ENCODE measurements around the gene CROCC2. TPM values are rescaled to one million over a fixed set of nuclear protein-coding genes. Genes with fewer than 3 reads are reported as not detected.

The CROCC2 gene
- not detected for total RNA-seq

DNA sequence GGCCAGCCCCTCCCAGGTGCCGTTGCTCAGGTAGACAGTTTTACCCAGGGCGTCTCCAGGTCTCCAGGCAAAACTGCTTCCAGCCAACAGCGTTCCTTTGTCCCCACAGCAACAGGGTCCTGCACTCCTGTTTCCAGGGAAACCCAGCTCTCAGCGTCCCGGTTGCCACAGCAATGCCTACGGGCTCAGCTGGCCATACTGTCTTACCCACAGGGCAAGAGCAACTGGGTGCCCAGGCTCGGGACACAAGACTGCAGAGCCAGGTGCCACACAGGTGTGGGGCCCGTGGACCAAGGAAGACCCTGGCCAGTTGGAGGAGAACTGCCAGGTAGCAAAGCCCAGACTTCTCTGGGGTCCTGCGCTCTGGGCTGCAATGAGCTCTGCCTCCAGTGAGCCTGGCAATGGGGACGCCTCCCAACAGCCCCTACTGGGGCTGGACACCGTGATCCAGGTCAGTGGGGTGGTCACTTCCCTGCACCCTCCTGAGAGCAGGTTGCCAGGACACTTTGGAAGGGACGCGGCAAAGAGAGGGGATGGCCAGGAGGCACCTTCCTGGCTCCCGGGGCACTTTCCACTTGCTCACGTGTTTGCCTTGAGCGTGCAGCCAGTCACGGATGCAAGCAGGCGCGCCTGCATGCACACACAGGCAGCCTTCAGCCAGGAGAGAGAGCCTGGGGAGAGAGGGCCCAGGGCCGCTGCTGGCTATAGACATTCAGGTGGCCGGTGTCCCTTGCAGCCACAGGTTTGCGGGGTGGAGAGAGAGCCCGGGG lies at the start of gene CROCC2:
TSS of gene CROCC2 (plus strand) at position 196 of the 770 bp plus-strand sequence. CDS start at position 374, 178 bp downstream.
- Mint-ChIP-seq H3K27ac (no peak within 1 kb of the TSS), H3K4me3 (no peak within 1 kb of the TSS), H3K36me3 (ENCODE audit: low read depth) (no peaks in the 10 kb centered on the region), H3K4me1 (ENCODE audit: low read depth) (no peaks in the 10 kb centered on the region), H3K9me3 (ENCODE audit: insufficient read depth) (no peaks in the 10 kb centered on the region), H3K27me3 (ENCODE audit: low read depth) (no peaks in the 10 kb centered on the region)
- POLR2A ChIA-PET, result no interaction called here
- ATAC-seq (no peak), DNase-seq (no peak)
- CTCF ChIA-PET, result interaction anchor here (1.0 kb wide), 1 partner anchor 8 kb away, joined by 3 read pairs; no protein-coding TSS in a partner anchor

GRCh38 chr2:240857039-240858008 lies 48.8 kb upstream of the CROCC2 start:
- Mint-ChIP-seq H3K4me1 (ENCODE audit: low read depth) (no peaks in the 10 kb centered on the region), H3K9me3 (ENCODE audit: insufficient read depth) (peaks cover 13% of the 10 kb centered on the region), H3K27ac (no peak overlapping the region), H3K27me3 (ENCODE audit: low read depth) (peaks cover 2% of the 10 kb centered on the region), H3K4me3 (no peak overlapping the region), H3K36me3 (ENCODE audit: low read depth) (no peaks in the 10 kb centered on the region)
- ATAC-seq (no peak), DNase-seq (no peak)
- ChIA-PET CTCF (no interaction called here), POLR2A (no interaction called here)

- ChIA-PET CTCF (no interaction called here), POLR2A (no interaction called here)
- Mint-ChIP-seq H3K4me1 (ENCODE audit: low read depth) (no peaks in the 10 kb centered on the region), H3K4me3 (no peak overlapping the region), H3K27me3 (ENCODE audit: low read depth) (peaks cover 5% of the 10 kb centered on the region), H3K27ac (no peak overlapping the region), H3K36me3 (ENCODE audit: low read depth) (no peaks in the 10 kb centered on the region), H3K9me3 (ENCODE audit: insufficient read depth) (peaks cover 13% of the 10 kb centered on the region)
- DNase-seq (no peak), ATAC-seq (no peak)
Observed at GRCh38 chr2:240858321-240858720, 47.8 kb upstream of the CROCC2 start.

- Mint-ChIP-seq H3K27ac (no peak overlapping the region), H3K27me3 (ENCODE audit: low read depth) (peaks cover 6% of the 10 kb centered on the region), H3K9me3 (ENCODE audit: insufficient read depth) (peaks cover 13% of the 10 kb centered on the region), H3K4me1 (ENCODE audit: low read depth) (no peaks in the 10 kb centered on the region), H3K36me3 (ENCODE audit: low read depth) (no peaks in the 10 kb centered on the region), H3K4me3 (no peak overlapping the region)
- ATAC-seq (no peak), DNase-seq (no peak)
- ChIA-PET POLR2A (no interaction called here), CTCF (no interaction called here)
Observed at GRCh38 chr2:240858871-240859270, 47.3 kb upstream of the CROCC2 start.

DNA sequence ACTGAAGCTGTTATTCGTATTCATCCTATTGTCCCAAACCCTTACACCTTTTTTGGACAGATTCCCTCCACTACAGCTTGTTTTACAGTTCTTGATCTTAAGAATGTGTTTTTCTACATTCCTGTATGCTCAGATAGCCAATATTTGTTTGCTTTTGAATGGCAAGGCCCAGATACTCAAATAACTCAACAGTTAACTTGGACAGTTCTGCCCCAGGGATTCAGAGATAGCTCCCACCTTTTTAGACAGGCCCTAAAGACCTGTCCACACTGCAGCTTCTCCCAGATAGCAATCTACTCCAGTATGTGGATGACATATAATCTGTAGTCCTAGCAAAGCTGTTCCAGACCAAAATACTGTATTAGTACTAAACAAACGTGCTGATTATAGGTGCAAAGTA lies 44.6 kb upstream of the CROCC2 start:
- no peaks in the 10 kb centered on the region for H3K9me3 Mint-ChIP-seq (ENCODE audit: insufficient read depth)
- ATAC-seq, result no peak
- H3K4me3 Mint-ChIP-seq, result no peak overlapping the region
- no peak for DNase-seq
- CTCF ChIA-PET, result no interaction called here
- H3K4me1 Mint-ChIP-seq (ENCODE audit: low read depth), result no peaks in the 10 kb centered on the region
- peaks cover 16% of the 10 kb centered on the region for H3K27me3 Mint-ChIP-seq (ENCODE audit: low read depth)
- no peak overlapping the region for H3K27ac Mint-ChIP-seq
- POLR2A ChIA-PET, result no interaction called here
- H3K36me3 Mint-ChIP-seq (ENCODE audit: low read depth), result no peaks in the 10 kb centered on the region

GRCh38 chr2:240864475-240864874 lies 41.7 kb upstream of the CROCC2 start:
- DNase-seq (no peak), ATAC-seq (no peak)
- no peaks in the 10 kb centered on the region for H3K4me1 Mint-ChIP-seq (ENCODE audit: low read depth)
- H3K36me3 Mint-ChIP-seq (ENCODE audit: low read depth), result no peaks in the 10 kb centered on the region
- H3K9me3 Mint-ChIP-seq (ENCODE audit: insufficient read depth), result no peaks in the 10 kb centered on the region
- POLR2A ChIA-PET, result no interaction called here
- no peak overlapping the region for H3K4me3 Mint-ChIP-seq
- CTCF ChIA-PET, result no interaction called here
- peaks cover 16% of the 10 kb centered on the region for H3K27me3 Mint-ChIP-seq (ENCODE audit: low read depth)
- no peak overlapping the region for H3K27ac Mint-ChIP-seq

- no peaks in the 10 kb centered on the region for H3K36me3 Mint-ChIP-seq (ENCODE audit: low read depth)
- no peak overlapping the region for H3K4me3 Mint-ChIP-seq
- no peaks in the 10 kb centered on the region for H3K4me1 Mint-ChIP-seq (ENCODE audit: low read depth)
- DNase-seq (no peak), ATAC-seq (no peak)
- ChIA-PET CTCF (no interaction called here), POLR2A (no interaction called here)
- no peak overlapping the region for H3K27ac Mint-ChIP-seq
- H3K27me3 Mint-ChIP-seq (ENCODE audit: low read depth), result peaks cover 16% of the 10 kb centered on the region
- no peaks in the 10 kb centered on the region for H3K9me3 Mint-ChIP-seq (ENCODE audit: insufficient read depth)
Observed at GRCh38 chr2:240865391-240865790, 40.7 kb upstream of the CROCC2 start.

GRCh38 chr2:240868286-240869108 lies 37.6 kb upstream of the CROCC2 start, which contains the start of gene AGXT:
Gene AGXT, plus strand, starts transcription at chr2:240868824. Its CDS starts 42 bp downstream, at chr2:240868866.
- H3K27me3 Mint-ChIP-seq (ENCODE audit: low read depth), result peaks cover 10% of the 10 kb centered on the region
- H3K9me3 Mint-ChIP-seq (ENCODE audit: insufficient read depth), result no peaks in the 10 kb centered on the region
- H3K36me3 Mint-ChIP-seq (ENCODE audit: low read depth), result no peaks in the 10 kb centered on the region
- no peaks in the 10 kb centered on the region for H3K4me1 Mint-ChIP-seq (ENCODE audit: low read depth)
- H3K4me3 Mint-ChIP-seq, result no peak within 1 kb of the TSS
- no peak for DNase-seq
- ChIA-PET POLR2A (no interaction called here), CTCF (no interaction called here)
- H3K27ac Mint-ChIP-seq, result no peak within 1 kb of the TSS
- no peak for ATAC-seq

DNA sequence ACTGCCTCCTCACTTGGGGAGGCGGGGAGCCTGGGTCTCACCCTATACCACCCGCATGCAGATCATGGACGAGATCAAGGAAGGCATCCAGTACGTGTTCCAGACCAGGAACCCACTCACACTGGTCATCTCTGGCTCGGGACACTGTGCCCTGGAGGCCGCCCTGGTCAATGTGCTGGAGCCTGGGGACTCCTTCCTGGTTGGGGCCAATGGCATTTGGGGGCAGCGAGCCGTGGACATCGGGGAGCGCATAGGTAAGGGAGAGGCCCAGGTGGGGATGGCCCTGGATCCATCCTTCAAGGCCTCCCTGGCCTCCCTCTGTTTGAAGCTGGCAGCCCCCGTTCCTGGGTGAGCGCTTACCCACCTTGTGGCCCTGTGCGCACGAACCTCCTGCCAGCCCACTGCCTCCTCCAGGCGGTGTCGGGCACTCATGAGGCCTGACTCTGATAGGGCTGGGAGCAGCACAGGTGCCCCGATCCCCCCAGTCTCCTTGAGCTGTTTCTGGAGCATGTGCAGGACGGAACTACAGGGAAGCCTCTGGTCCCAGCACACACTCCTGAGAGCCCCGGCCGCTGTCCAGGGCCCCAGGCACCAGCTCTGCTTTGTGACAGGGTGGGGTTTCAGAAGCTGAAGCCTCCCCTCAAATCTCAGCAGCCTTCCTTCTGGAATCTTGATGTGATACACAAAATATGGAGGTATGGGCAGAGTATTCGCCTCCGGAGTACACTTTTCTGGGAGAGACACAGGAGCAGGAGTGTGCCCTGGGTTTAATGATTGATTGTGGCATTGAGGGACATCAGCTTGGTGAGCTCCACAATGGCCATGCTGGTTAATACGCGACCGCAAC lies 36.8 kb upstream of the CROCC2 start:
- CTCF ChIA-PET, result no interaction called here
- ATAC-seq, result no peak
- POLR2A ChIA-PET, result no interaction called here
- H3K4me3 Mint-ChIP-seq, result no peak overlapping the region
- H3K9me3 Mint-ChIP-seq (ENCODE audit: insufficient read depth), result no peaks in the 10 kb centered on the region
- peaks cover 6% of the 10 kb centered on the region for H3K27me3 Mint-ChIP-seq (ENCODE audit: low read depth)
- no peaks in the 10 kb centered on the region for H3K36me3 Mint-ChIP-seq (ENCODE audit: low read depth)
- no peak for DNase-seq
- no peaks in the 10 kb centered on the region for H3K4me1 Mint-ChIP-seq (ENCODE audit: low read depth)
- H3K27ac Mint-ChIP-seq, result no peak overlapping the region

DNA sequence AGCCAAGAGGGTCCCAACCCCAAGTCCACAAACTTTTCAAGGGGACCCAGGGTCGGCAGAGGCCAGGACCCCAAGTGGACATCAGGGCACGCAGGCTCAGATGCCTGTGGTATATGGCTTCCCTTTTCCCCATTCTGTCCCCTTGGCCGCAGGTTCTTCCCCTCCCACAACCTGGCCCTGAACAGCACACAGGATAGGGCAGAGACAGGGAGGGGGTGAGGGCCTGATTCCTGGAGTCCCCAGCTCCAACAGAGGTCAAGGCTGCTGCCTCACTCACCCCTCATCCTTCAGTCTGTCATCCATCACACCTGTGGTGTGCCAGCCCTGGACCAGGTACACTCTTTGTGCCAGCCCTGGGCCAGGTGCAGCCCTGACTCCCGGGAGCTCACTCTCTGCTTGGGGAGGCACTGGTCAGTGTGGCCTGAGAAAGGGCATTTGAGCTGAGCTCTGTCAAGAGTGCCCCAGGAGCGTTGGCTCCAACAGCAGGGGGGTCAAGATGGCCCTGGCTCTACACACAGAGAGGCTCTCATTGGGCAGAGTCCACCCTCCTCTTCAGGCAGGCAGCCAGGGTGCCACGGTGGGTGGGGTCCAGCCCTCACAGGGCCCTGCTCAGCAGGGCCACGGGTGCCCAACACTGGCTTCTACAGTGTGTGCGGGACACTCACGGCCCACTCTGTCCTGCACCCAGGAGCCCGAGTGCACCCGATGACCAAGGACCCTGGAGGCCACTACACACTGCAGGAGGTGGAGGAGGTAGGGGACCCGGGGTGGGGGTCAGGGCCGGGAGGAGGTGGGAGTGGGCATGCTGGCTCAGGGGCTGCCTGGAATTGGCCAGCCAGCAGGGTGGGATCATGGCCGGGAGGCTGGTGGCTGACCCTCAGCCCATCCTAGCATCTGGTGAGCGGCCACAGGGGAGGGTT lies 35.9 kb upstream of the CROCC2 start:
- CTCF ChIA-PET, result no interaction called here
- Mint-ChIP-seq H3K4me3 (no peak overlapping the region), H3K27ac (no peak overlapping the region), H3K9me3 (ENCODE audit: insufficient read depth) (no peaks in the 10 kb centered on the region), H3K27me3 (ENCODE audit: low read depth) (peaks cover 2% of the 10 kb centered on the region), H3K4me1 (ENCODE audit: low read depth) (no peaks in the 10 kb centered on the region), H3K36me3 (ENCODE audit: low read depth) (no peaks in the 10 kb centered on the region)
- DNase-seq (no peak), ATAC-seq (no peak)
- POLR2A ChIA-PET, result no interaction called here

All from activated CD8-positive, alpha-beta T cell treated with anti-CD3 and anti-CD28 coated beads, Interleukin-2, amount 10 ng/mL, durations not matched to agents 7 days and 5 days (primary cell).